Measurements from ENCODE around the gene ZEB2. TPM values are rescaled to one million over a fixed set of nuclear protein-coding genes. Genes with fewer than 3 reads are reported as not detected.

ZEB2 gene
- total and polyA plus RNA-seq, 9 donors, result 55.3 to 250 (median 174) TPM

DNA sequence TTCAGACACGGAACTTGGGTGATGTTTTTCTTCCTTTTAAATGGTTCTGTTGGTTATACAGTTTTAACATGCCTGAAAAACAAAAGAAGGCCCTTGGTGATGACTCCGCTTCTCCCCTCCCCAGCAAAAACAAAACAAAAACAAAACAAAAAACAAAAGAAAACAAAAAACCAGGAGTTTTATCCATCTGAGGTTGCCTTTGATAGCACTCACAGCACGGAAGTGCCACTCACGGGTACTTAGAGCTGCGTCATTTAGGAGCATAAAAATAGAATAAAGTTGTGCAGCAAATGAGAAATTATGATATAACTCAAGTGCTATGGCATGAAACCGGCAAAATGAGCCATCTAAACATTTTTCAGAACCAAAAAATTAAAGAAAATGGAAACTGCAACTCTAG is 57.7 kb downstream of the ZEB2 start:
- Histone ChIP-seq H3K4me3 (no peak overlapping the region), H3K27ac (no peak overlapping the region), H3K4me1 (ENCODE audit: insufficient read depth) (peaks cover 9% of the 10 kb centered on the region), H3K27me3 (no peaks in the 10 kb centered on the region), H3K36me3 (no peaks in the 10 kb centered on the region), H3K9me3 (no peaks in the 10 kb centered on the region)
- intact Hi-C loops (cut with DNase I), result no loop called here
- TF ChIP-seq, protein P1, sequence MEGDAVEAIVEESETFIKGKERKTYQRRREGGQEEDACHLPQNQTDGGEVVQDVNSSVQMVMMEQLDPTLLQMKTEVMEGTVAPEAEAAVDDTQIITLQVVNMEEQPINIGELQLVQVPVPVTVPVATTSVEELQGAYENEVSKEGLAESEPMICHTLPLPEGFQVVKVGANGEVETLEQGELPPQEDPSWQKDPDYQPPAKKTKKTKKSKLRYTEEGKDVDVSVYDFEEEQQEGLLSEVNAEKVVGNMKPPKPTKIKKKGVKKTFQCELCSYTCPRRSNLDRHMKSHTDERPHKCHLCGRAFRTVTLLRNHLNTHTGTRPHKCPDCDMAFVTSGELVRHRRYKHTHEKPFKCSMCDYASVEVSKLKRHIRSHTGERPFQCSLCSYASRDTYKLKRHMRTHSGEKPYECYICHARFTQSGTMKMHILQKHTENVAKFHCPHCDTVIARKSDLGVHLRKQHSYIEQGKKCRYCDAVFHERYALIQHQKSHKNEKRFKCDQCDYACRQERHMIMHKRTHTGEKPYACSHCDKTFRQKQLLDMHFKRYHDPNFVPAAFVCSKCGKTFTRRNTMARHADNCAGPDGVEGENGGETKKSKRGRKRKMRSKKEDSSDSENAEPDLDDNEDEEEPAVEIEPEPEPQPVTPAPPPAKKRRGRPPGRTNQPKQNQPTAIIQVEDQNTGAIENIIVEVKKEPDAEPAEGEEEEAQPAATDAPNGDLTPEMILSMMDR (IDR thresholded peaks at IDR 0.05), result no peak
- TF ChIP-seq POLR2A (IDR thresholded peaks at IDR 0.05), result no peak
- no peak for TF ChIP-seq EP300 (IDR thresholded peaks at IDR 0.05)
- no peak for DNase-seq
- WGBS, 3 donors, result 77 to 85% (median 82%) methylated on average over 6 of the region's 6 CpGs

GRCh38 chr2:144461308-144461766 is 58.6 kb downstream of the ZEB2 start:
- Histone ChIP-seq H3K4me1 (ENCODE audit: insufficient read depth) (peaks cover 11% of the 10 kb centered on the region), H3K27ac (no peak overlapping the region), H3K36me3 (no peaks in the 10 kb centered on the region), H3K27me3 (no peaks in the 10 kb centered on the region), H3K4me3 (no peak overlapping the region), H3K9me3 (no peaks in the 10 kb centered on the region)
- peak in 1 of 5 donors; percentile 49 for DNase-seq
- intact Hi-C loops (cut with DNase I), result no loop called here
- WGBS, 3 donors, result 74 to 83% (median 80%) methylated on average over 9 of the region's 9 CpGs
- TF ChIP-seq EP300 (IDR thresholded peaks at IDR 0.05) (no peak), POLR2A (IDR thresholded peaks at IDR 0.05) (no peak)
- TF ChIP-seq, protein P1 (IDR thresholded peaks at IDR 0.05), result no peak

GRCh38 chr2:144460727-144461307 is 59.1 kb downstream of the ZEB2 start:
- Histone ChIP-seq H3K27ac (no peak overlapping the region), H3K4me1 (ENCODE audit: insufficient read depth) (peaks cover 11% of the 10 kb centered on the region), H3K27me3 (no peaks in the 10 kb centered on the region), H3K36me3 (no peaks in the 10 kb centered on the region), H3K4me3 (no peak overlapping the region), H3K9me3 (no peaks in the 10 kb centered on the region)
- TF ChIP-seq POLR2A (IDR thresholded peaks at IDR 0.05), result no peak
- TF ChIP-seq EP300 (IDR thresholded peaks at IDR 0.05), result no peak
- intact Hi-C loops (cut with DNase I), result no loop called here
- 94 to 95% (median 94%) methylated on average over 6 of the region's 6 CpGs for WGBS, 3 donors
- DNase-seq, result no peak

GRCh38 chr2:144459937-144460336 is 60.0 kb downstream of the ZEB2 start:
- WGBS, 3 donors, result 53 to 65% (median 56%) methylated on average over 5 of the region's 5 CpGs
- Histone ChIP-seq H3K27ac (no peak overlapping the region), H3K4me1 (ENCODE audit: insufficient read depth) (peaks cover 11% of the 10 kb centered on the region), H3K9me3 (no peaks in the 10 kb centered on the region), H3K27me3 (no peaks in the 10 kb centered on the region), H3K4me3 (no peak overlapping the region), H3K36me3 (no peaks in the 10 kb centered on the region)
- TF ChIP-seq, protein P1 (IDR thresholded peaks at IDR 0.05), result no peak
- TF ChIP-seq EP300 (IDR thresholded peaks at IDR 0.05) (no peak), POLR2A (IDR thresholded peaks at IDR 0.05) (no peak)
- no peak for DNase-seq
- intact Hi-C loops (cut with DNase I), result no loop called here

- DNase-seq, result no peak
- 24 to 30% (median 25%) methylated on average over 3 of the region's 3 CpGs for WGBS, 3 donors
- H3K4me3 ChIP-seq, result no peak overlapping the region
- H3K27ac ChIP-seq, result no peak overlapping the region
- intact Hi-C loops (cut with DNase I), result no loop called here
- H3K4me1 ChIP-seq (ENCODE audit: insufficient read depth), result peaks cover 13% of the 10 kb centered on the region
- TF ChIP-seq, protein P1 (IDR thresholded peaks at IDR 0.05), result no peak
- TF ChIP-seq POLR2A (IDR thresholded peaks at IDR 0.05), result no peak
- no peak for TF ChIP-seq EP300 (IDR thresholded peaks at IDR 0.05)
- H3K27me3 ChIP-seq, result no peaks in the 10 kb centered on the region
- H3K36me3 ChIP-seq, result no peaks in the 10 kb centered on the region
- no peaks in the 10 kb centered on the region for H3K9me3 ChIP-seq
Measured at GRCh38 chr2:144459286-144459685, 60.6 kb downstream of the ZEB2 start.

All from ovary (tissue), 9 donors.